ENCODE measurements around the gene GRIK3.

GRIK3 gene

DNA sequence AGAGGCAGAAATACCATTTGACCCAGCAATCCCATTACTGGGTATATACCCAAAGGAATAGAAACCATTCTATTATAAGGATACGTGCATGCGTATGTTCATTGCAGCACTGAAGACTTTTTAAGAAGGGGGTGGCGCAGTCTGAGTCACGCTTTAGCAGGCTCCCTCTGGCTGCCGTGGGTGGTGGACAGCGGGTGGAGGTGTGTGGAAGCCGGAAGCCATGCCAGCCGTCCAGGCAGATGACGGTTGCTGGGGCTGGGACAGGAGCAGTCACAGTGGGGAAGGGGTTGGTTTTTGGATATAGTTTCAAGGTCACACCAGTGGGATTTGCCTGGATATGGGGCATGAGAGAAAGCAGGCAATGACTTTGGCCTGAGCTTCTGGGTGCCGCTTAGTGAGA, 270.5 kb downstream of the GRIK3 start:
- DNase-seq (ENCODE audit: low read depth): no peak

DNA sequence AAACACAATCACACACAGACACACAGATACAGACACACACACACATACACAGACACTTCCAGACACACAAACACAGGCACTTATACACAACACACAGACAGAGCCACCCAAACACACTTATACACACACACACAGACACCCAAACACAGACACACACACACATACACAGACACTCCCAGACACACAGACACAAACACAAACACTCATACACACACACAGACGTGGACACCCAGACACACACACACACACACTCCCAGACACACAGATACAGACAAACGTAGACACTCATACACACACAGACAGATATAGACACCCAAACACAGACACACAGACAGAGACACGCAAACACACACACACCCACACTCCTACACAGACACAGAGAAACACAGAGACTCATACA, 272.1 kb downstream of the GRIK3 start:
- no peak for DNase-seq (ENCODE audit: low read depth)

DNA sequence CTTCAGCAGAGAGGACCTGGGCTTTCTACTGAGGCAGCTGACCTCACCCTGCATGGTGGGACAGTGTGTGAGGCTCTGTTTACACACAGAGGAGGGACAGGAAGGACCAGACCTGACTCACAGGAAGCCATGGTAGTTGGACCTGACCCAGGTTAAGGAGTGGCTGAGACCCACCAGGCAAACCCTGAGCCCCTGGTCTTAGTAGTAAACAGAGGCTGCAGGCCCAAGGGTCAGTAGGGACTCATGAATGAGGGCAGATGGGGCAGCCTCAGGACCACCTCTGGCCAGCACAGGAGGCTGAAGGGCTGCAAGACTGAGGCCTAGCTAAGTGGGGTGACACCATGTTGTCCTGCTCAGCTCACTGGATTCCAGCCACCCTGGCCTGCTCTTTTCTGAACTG, 273.2 kb downstream of the GRIK3 start:
- DNase-seq (ENCODE audit: low read depth): no peak

DNA sequence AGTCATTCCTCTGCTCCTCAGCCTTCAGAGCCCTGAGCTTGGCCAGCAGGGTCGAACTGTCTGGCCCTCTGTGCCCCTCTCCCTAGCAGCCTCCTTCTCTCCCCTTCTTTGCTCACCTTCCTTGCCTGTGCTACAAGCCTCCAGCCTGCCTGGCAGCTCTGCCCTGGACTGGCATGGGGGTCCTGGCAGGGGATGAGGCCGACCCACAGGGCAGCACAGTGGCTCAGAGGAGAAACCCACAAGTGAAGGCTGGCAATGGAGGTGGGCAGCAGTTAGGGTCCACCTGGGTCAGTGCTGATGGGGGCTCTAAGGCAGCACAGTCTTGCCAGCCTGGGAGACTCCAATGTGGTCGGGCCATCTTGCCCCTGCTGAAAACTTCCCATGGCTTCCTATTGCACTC, 274.2 kb downstream of the GRIK3 start:
- no peak for DNase-seq (ENCODE audit: low read depth)

DNA sequence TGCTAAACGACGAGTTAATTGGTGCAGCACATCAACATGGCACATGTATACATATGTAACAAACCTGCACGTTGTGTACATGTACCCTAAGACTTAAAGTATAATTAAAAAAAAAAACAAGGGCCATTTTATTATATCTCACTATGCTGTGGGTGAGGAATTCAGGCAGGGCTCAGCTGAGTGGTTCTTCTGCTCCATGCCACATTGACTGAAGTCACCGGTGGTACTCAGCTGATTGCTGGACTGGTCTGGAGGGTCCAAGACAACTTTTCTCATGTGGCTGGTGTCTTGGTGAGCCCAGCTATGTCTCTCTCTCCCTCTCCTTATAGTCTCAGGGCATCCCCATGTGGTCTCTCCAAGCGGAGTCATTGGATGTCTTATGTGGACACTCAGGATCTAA, 275.0 kb downstream of the GRIK3 start:
- no peak for DNase-seq (ENCODE audit: low read depth)

- DNase-seq (ENCODE audit: low read depth): no peak
These were observed 278.7 kb downstream of the GRIK3 start for GRCh38 chr1:36755303-36756230.

DNA sequence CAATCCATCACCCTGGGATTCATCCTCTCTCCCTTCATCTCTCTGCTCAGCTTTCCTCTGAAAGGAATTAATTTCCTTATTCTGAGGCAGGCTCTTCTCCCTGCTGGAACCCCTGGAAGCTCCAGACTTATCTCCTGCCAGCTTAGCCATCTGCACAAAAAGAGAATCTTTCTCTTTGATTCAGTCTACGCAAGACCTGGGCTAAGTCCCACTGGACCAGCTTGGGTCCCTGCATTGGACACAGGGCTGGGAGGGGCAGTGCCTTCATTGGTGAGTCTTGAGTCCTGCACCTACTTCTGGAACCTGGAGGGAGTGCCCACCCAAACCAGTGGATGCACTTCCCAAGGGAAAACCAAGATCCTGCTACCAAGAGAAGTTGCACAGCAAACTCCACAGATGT, 279.9 kb downstream of the GRIK3 start:
- DNase-seq (ENCODE audit: low read depth): no peak

DNA sequence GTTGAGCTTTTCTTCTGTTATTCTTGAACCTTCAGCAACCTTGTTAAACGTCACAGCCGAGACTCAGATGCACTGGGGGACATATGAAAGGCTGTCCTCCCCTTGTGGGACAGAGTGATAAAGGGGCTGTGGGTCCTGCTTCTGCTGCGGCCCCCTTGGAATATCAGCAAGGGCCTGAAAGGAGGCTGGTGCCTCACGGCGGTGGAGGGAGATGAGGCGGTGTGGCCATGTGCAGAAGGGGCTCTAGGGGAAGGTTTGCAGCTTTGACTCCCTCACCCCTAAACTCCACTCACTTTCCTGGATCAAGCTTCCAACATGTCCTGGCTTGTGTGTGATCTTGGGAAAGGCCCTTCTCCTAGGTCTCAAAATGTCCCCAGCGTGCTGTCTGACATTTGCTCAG, 280.9 kb downstream of the GRIK3 start:
- no peak for DNase-seq (ENCODE audit: low read depth)

GRCh38 chr1:36752891-36753361, 281.4 kb downstream of the GRIK3 start:
- DNase-seq (ENCODE audit: low read depth): no peak

GRCh38 chr1:36752431-36752830, 281.9 kb downstream of the GRIK3 start:
- DNase-seq (ENCODE audit: low read depth): no peak

DNA sequence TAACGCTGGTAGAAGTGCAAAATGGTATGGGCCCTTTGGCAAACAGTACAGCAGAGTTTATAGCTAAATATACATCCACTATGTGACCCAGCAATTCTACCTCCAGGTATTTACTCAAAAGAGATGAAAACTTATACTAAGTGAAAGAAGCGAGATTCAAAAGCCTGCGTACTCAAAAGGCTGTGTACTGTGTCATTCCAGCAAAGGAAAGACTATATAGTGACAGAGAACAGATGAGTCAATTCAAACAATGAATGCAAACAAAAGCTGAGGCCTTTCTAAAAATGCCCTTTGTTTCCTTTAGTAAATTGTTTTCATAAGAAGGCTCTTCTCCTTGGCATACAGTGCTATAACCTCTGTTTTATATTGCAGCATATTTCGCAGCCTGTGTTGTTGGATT, 282.8 kb downstream of the GRIK3 start:
- no peak for DNase-seq (ENCODE audit: low read depth)

GRCh38 chr1:36748466-36748865, 285.8 kb downstream of the GRIK3 start:
- no peak for DNase-seq (ENCODE audit: low read depth)
